HG02981 (cell line): ENCODE results near the gene ANKRD11.

ENCODE experiments used
- ATAC-seq: cut with Tn5 transposase; IDR thresholded peaks from one replicate; pipeline ENCODE4 v1.9.1; 2021; ENCODE audit warnings: mild to moderate bottlenecking, moderate library complexity; ENCODE audit not compliant: unreplicated experiment

ANKRD11 gene

GRCh38 chr16:89490439-89491237, at the start of gene ANKRD11:
Gene ANKRD11 (minus strand): TSS chr16:89490561. CDS start chr16:89317019, 173,542 bp downstream.
- ATAC-seq = peak; percentile 85

- ATAC-seq = no peak
Measured at GRCh38 chr16:89538286-89538685, 47.9 kb upstream of the ANKRD11 start.

- no peak for ATAC-seq
Measured at GRCh38 chr16:89537549-89537925, 47.2 kb upstream of the ANKRD11 start.

- ATAC-seq = no peak
Measured at GRCh38 chr16:89536886-89537548, 46.7 kb upstream of the ANKRD11 start.

GRCh38 chr16:89536371-89536770, 46.0 kb upstream of the ANKRD11 start:
- ATAC-seq = no peak

- no peak for ATAC-seq
Measured at GRCh38 chr16:89534252-89534756, 43.9 kb upstream of the ANKRD11 start.

- ATAC-seq = no peak
Measured at GRCh38 chr16:89531821-89532526, 41.6 kb upstream of the ANKRD11 start.

- no peak for ATAC-seq
Measured at GRCh38 chr16:89530401-89531381, 40.3 kb upstream of the ANKRD11 start.

- ATAC-seq = no peak
Measured at GRCh38 chr16:89529097-89529496, 38.7 kb upstream of the ANKRD11 start.

GRCh38 chr16:89525146-89525913, 35.0 kb upstream of the ANKRD11 start:
- ATAC-seq = no peak

GRCh38 chr16:89523680-89524344, 33.5 kb upstream of the ANKRD11 start:
- ATAC-seq = no peak

GRCh38 chr16:89522287-89522686, 31.9 kb upstream of the ANKRD11 start:
- ATAC-seq = no peak

- ATAC-seq = no peak
Measured at GRCh38 chr16:89519881-89520280, 29.5 kb upstream of the ANKRD11 start.

GRCh38 chr16:89517128-89517527, 26.8 kb upstream of the ANKRD11 start:
- ATAC-seq = no peak

GRCh38 chr16:89512453-89512852, 22.1 kb upstream of the ANKRD11 start:
- no peak for ATAC-seq

- ATAC-seq = no peak
Measured at GRCh38 chr16:89511374-89511773, 21.0 kb upstream of the ANKRD11 start.

GRCh38 chr16:89510526-89510925, 20.2 kb upstream of the ANKRD11 start:
- no peak for ATAC-seq

- ATAC-seq = peak; percentile 59
Measured at GRCh38 chr16:89507834-89508590, 17.7 kb upstream of the ANKRD11 start, which contains the start of gene SPG7. Gene SPG7 (plus strand): TSS chr16:89508403. CDS start chr16:89508418, 15 bp downstream.
